ENCODE data around the gene AOAH.

The AOAH gene

DNA sequence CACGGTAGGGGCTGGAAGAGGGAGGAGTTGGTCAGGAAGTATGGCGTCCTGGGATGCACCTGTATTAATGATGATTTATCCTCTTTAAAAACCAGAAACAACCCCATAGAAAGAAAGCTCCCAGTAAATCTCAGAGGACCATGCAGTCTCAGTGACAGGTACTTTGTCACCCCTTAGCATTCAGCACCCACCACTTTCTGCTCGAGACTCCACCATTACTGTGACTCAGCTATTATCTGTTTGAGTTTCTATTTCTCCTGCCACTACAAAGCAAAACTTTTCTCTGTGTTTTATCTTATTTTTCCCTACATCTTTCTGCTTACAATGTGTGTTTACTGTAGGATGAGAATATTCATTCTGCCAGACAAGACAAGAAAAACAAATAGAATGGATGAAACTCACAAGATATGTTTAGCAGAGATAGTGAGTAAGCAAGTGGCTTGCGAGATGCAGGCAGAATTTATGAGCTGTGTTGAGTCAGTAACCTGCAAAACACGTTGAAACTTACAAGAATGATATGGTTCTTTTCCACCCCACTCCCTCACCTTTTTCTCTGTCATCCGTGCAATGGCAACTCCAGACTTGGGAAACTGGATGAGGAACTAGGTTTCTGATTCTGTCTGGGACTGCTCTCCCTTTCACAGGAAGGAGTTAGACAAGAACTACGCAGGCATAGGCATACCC, 127.1 kb downstream of the AOAH start:
- H3K4me3 ChIP-seq (ENCODE audit: control insufficient read depth in 1 of 7, extremely low read depth in 1 of 7, insufficient read depth in 4 of 7, low read depth in 2 of 7, low read length in 6 of 7) = no peak overlapping the region
- peaks cover 0 to 4% (median 0%) of the 10 kb centered on the region in 5 experiments for H3K9me3 ChIP-seq (ENCODE audit: control extremely low read depth in 1 of 5, control insufficient read depth in 4 of 5, insufficient read depth in 2 of 5, low read depth in 1 of 5, low read length in 4 of 5)
- no peaks in the 10 kb centered on the region for H3K27me3 ChIP-seq (replicated peaks in 2 of 5; ENCODE audit: control insufficient read depth in 4 of 5, insufficient read depth in 5 of 5, low read length in 4 of 5)
- POLR2A ChIA-PET = no interaction called here
- peak in 1 of 3 donors; percentile 10 for DNase-seq
- CTCF ChIA-PET = no interaction called here
- no peak overlapping the region for H3K27ac ChIP-seq (ENCODE audit: insufficient read depth in 1 of 2, low read depth in 1 of 2, low read length in 2 of 2, poor library complexity in 1 of 2, severe bottlenecking in 2 of 2)
- H3K36me3 ChIP-seq (ENCODE audit: control insufficient read depth in 4 of 4, insufficient read depth in 4 of 4, low read length in 3 of 4) = peaks cover 0 to 16% (median 5%) of the 10 kb centered on the region in 4 experiments
- H3K4me1 ChIP-seq (ENCODE audit: control extremely low read depth in 1 of 4, control insufficient read depth in 4 of 4, insufficient read depth in 4 of 4, low read length in 3 of 4) = peaks cover 0 to 14% (median 6%) of the 10 kb centered on the region in 4 experiments
- 78% methylated on average over 3 of the region's 7 CpGs for WGBS (ENCODE audit: insufficient coverage)

DNA sequence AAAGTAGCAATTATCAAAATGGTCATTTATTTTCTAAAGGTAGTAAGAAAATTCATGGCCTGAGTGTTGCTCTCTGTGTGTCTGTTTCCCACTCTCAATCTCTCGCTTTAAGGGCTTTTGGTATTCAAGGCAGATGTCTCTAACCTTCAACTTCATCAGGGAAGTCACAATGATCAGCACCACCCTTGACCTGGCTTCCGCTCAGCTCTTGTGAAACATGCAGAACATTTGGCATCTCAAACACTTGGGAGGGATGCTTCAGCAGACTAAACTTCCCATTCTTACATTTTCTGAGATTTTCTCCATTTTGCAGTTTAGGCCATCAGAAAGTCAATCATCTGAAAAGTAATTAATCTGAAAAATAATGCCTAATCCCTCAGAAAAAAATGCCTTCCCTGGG, 129.8 kb downstream of the AOAH start:
- H3K36me3 ChIP-seq (ENCODE audit: control insufficient read depth in 4 of 4, insufficient read depth in 4 of 4, low read length in 3 of 4) = peaks cover 0 to 25% (median 9%) of the 10 kb centered on the region in 4 experiments
- no peaks in the 10 kb centered on the region for H3K27me3 ChIP-seq (replicated peaks in 2 of 5; ENCODE audit: control insufficient read depth in 4 of 5, insufficient read depth in 5 of 5, low read length in 4 of 5)
- no peak for DNase-seq
- ChIA-PET CTCF (interaction anchor here (1.1 kb wide), 1 partner anchor 11 kb away, joined by 3 read pairs; no protein-coding TSS in a partner anchor), POLR2A (interaction anchor here (0.6 kb wide), 1 partner anchor 20 kb away, joined by 4 read pairs; no protein-coding TSS in a partner anchor)
- peaks cover 0 to 3% (median 0%) of the 10 kb centered on the region in 4 experiments for H3K4me1 ChIP-seq (ENCODE audit: control extremely low read depth in 1 of 4, control insufficient read depth in 4 of 4, insufficient read depth in 4 of 4, low read length in 3 of 4)
- peak overlapping the region in 1 of 7 experiments; percentile 37 for H3K4me3 ChIP-seq (ENCODE audit: control insufficient read depth in 1 of 7, extremely low read depth in 1 of 7, insufficient read depth in 4 of 7, low read depth in 2 of 7, low read length in 6 of 7)
- H3K9me3 ChIP-seq (ENCODE audit: control extremely low read depth in 1 of 5, control insufficient read depth in 4 of 5, insufficient read depth in 2 of 5, low read depth in 1 of 5, low read length in 4 of 5) = peaks cover 0 to 10% (median 3%) of the 10 kb centered on the region in 5 experiments
- WGBS (ENCODE audit: insufficient coverage) = 100% methylated on average over 1 of the region's 2 CpGs
- H3K27ac ChIP-seq (ENCODE audit: insufficient read depth in 1 of 2, low read depth in 1 of 2, low read length in 2 of 2, poor library complexity in 1 of 2, severe bottlenecking in 2 of 2) = no peak overlapping the region

DNA sequence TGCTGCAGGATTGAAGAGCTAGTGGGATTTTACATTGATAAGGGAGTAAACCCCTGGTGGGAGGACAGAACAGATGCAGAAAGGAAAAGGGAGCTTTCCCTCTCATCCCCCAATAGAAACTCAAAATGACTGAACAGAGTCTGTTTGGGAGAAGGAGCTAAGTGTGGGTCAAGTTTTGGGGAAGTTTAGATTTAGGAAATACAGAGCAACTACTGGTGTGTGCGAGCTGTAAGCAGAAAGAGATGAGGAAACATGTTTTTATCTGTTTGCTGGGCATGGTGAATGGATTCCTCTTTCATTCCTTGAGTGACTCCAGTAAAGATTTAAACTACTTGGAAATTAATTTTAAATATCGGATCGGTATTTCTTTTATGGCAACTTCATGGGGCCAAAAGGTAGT, 132.7 kb downstream of the AOAH start:
- no CpG with 5 or more reads among the region's 3 CpGs for WGBS (ENCODE audit: insufficient coverage)
- CTCF ChIA-PET = interaction anchor here (1.0 to 1.6 kb wide), 2 partner anchors 10 to 14 kb away, joined by 3 to 4 read pairs; no protein-coding TSS in a partner anchor
- Histone ChIP-seq H3K4me3 (ENCODE audit: control insufficient read depth in 1 of 7, extremely low read depth in 1 of 7, insufficient read depth in 4 of 7, low read depth in 2 of 7, low read length in 6 of 7) (peak overlapping the region in 1 of 7 experiments; percentile 37), H3K4me1 (ENCODE audit: control extremely low read depth in 1 of 4, control insufficient read depth in 4 of 4, insufficient read depth in 4 of 4, low read length in 3 of 4) (no peaks in the 10 kb centered on the region), H3K27ac (ENCODE audit: insufficient read depth in 1 of 2, low read depth in 1 of 2, low read length in 2 of 2, poor library complexity in 1 of 2, severe bottlenecking in 2 of 2) (no peak overlapping the region), H3K9me3 (ENCODE audit: control extremely low read depth in 1 of 5, control insufficient read depth in 4 of 5, insufficient read depth in 2 of 5, low read depth in 1 of 5, low read length in 4 of 5) (peaks cover 0 to 10% (median 3%) of the 10 kb centered on the region in 5 experiments), H3K27me3 (replicated peaks in 2 of 5; ENCODE audit: control insufficient read depth in 4 of 5, insufficient read depth in 5 of 5, low read length in 4 of 5) (no peaks in the 10 kb centered on the region), H3K36me3 (ENCODE audit: control insufficient read depth in 4 of 4, insufficient read depth in 4 of 4, low read length in 3 of 4) (peaks cover 0 to 25% (median 9%) of the 10 kb centered on the region in 4 experiments)
- POLR2A ChIA-PET = interaction anchor here (0.6 kb wide), 1 partner anchor 856 kb away, joined by 4 read pairs; no protein-coding TSS in a partner anchor
- DNase-seq = no peak

DNA sequence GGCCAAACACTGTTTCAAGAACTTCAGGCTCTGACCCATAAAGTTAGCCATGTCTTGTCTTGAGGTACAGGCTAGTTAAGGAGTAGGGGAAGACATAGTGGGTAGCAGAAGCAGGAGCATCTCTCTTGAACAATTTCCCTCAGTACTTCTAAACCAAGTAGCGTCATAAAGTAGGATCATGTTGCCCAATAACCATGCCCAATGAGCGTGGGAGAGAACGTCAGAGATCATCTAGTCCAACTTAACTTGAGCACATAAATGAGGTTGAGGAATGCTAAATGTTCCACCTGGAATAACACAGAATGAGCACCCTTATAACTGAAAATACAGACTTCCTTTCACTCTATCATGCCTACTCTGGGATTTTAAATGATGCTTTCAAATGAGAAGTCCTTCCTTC, 134.9 kb downstream of the AOAH start:
- peaks cover 0 to 25% (median 9%) of the 10 kb centered on the region in 4 experiments for H3K36me3 ChIP-seq (ENCODE audit: control insufficient read depth in 4 of 4, insufficient read depth in 4 of 4, low read length in 3 of 4)
- POLR2A ChIA-PET = no interaction called here
- WGBS (ENCODE audit: insufficient coverage) = 94% methylated on average over 2 of the region's 3 CpGs
- DNase-seq = no peak
- peaks cover 0 to 10% (median 3%) of the 10 kb centered on the region in 5 experiments for H3K9me3 ChIP-seq (ENCODE audit: control extremely low read depth in 1 of 5, control insufficient read depth in 4 of 5, insufficient read depth in 2 of 5, low read depth in 1 of 5, low read length in 4 of 5)
- H3K4me1 ChIP-seq (ENCODE audit: control extremely low read depth in 1 of 4, control insufficient read depth in 4 of 4, insufficient read depth in 4 of 4, low read length in 3 of 4) = no peaks in the 10 kb centered on the region
- no peak overlapping the region for H3K27ac ChIP-seq (ENCODE audit: insufficient read depth in 1 of 2, low read depth in 1 of 2, low read length in 2 of 2, poor library complexity in 1 of 2, severe bottlenecking in 2 of 2)
- no peaks in the 10 kb centered on the region for H3K27me3 ChIP-seq (replicated peaks in 2 of 5; ENCODE audit: control insufficient read depth in 4 of 5, insufficient read depth in 5 of 5, low read length in 4 of 5)
- H3K4me3 ChIP-seq (ENCODE audit: control insufficient read depth in 1 of 7, extremely low read depth in 1 of 7, insufficient read depth in 4 of 7, low read depth in 2 of 7, low read length in 6 of 7) = no peak overlapping the region
- CTCF ChIA-PET = no interaction called here

DNA sequence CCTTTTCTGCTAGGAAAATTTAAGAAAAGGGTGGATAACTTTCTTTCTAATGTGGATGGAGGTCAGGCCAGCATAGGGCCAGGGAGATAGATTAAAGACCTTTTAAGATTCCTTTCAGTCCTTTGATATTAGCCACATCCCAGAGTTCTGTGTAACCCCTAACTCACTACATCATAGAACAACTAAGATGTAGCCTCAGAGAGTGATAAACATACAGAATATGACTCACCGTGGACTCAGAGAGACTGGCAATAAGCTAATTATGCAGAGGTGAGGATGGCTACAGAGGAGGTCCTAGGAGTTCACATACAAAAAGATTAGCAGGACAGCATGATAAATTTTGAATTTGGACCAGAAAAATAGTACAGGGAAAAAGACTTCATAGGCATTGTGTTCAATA, 141.0 kb downstream of the AOAH start:
- H3K36me3 ChIP-seq (ENCODE audit: control insufficient read depth in 4 of 4, insufficient read depth in 4 of 4, low read length in 3 of 4) = peaks cover 0 to 5% (median 3%) of the 10 kb centered on the region in 4 experiments
- POLR2A ChIA-PET = interaction anchor here (0.5 kb wide), 1 partner anchor 17 kb away, joined by 3 read pairs; no protein-coding TSS in a partner anchor

DNA sequence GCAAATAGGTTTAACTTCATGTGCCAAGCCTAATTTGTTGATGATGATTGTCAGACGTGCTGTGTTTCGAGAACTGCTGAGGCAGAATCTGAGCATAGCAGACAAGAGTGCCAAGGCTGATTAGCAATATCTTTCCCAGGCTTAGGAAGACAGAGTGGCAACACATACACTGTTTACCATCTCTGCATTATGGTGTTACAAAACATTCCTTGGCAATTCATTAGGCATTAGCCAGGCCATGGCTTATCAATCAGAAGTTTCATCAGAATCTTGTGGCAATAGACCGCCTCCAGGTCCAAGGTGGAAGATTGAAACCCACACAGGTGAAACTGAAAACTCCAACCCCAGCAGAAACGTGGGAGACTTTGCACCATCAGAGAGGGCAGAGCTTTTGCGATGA, 148.5 kb downstream of the AOAH start:
- peaks cover 6 to 22% (median 8%) of the 10 kb centered on the region in 4 experiments for H3K4me1 ChIP-seq (ENCODE audit: control extremely low read depth in 1 of 4, control insufficient read depth in 4 of 4, insufficient read depth in 4 of 4, low read length in 3 of 4)
- ChIA-PET CTCF (interaction anchor here (1.1 to 1.7 kb wide), 2 partner anchors 10 to 29 kb away, joined by 3 to 6 read pairs; no protein-coding TSS in a partner anchor), POLR2A (interaction anchor here (0.6 kb wide), 1 partner anchor 47 kb away, joined by 3 read pairs; no protein-coding TSS in a partner anchor)
- no peaks in the 10 kb centered on the region for H3K27me3 ChIP-seq (replicated peaks in 2 of 5; ENCODE audit: control insufficient read depth in 4 of 5, insufficient read depth in 5 of 5, low read length in 4 of 5)
- peaks cover 0 to 13% (median 7%) of the 10 kb centered on the region in 4 experiments for H3K36me3 ChIP-seq (ENCODE audit: control insufficient read depth in 4 of 4, insufficient read depth in 4 of 4, low read length in 3 of 4)
- H3K27ac ChIP-seq (ENCODE audit: insufficient read depth in 1 of 2, low read depth in 1 of 2, low read length in 2 of 2, poor library complexity in 1 of 2, severe bottlenecking in 2 of 2) = no peak overlapping the region
- no peak for DNase-seq
- WGBS (ENCODE audit: insufficient coverage) = 93% methylated on average over 3 of the region's 5 CpGs
- H3K9me3 ChIP-seq (ENCODE audit: control extremely low read depth in 1 of 5, control insufficient read depth in 4 of 5, insufficient read depth in 2 of 5, low read depth in 1 of 5, low read length in 4 of 5) = peaks cover 0 to 17% (median 5%) of the 10 kb centered on the region in 5 experiments
- H3K4me3 ChIP-seq (ENCODE audit: control insufficient read depth in 1 of 7, extremely low read depth in 1 of 7, insufficient read depth in 4 of 7, low read depth in 2 of 7, low read length in 6 of 7) = no peak overlapping the region

More for the DNA sequence above, 141.0 kb downstream of the AOAH start:
- WGBS (ENCODE audit: insufficient coverage) = 100% methylated on average over 1 of the region's 1 CpG
- Histone ChIP-seq H3K27me3 (replicated peaks in 2 of 5; ENCODE audit: control insufficient read depth in 4 of 5, insufficient read depth in 5 of 5, low read length in 4 of 5) (no peaks in the 10 kb centered on the region), H3K4me3 (ENCODE audit: control insufficient read depth in 1 of 7, extremely low read depth in 1 of 7, insufficient read depth in 4 of 7, low read depth in 2 of 7, low read length in 6 of 7) (no peak overlapping the region), H3K9me3 (ENCODE audit: control extremely low read depth in 1 of 5, control insufficient read depth in 4 of 5, insufficient read depth in 2 of 5, low read depth in 1 of 5, low read length in 4 of 5) (peaks cover 0 to 12% (median 2%) of the 10 kb centered on the region in 5 experiments), H3K4me1 (ENCODE audit: control extremely low read depth in 1 of 4, control insufficient read depth in 4 of 4, insufficient read depth in 4 of 4, low read length in 3 of 4) (no peaks in the 10 kb centered on the region), H3K27ac (ENCODE audit: insufficient read depth in 1 of 2, low read depth in 1 of 2, low read length in 2 of 2, poor library complexity in 1 of 2, severe bottlenecking in 2 of 2) (no peak overlapping the region)
- CTCF ChIA-PET = interaction anchor here (1.2 to 1.4 kb wide), 2 partner anchors 12 to 21 kb away, joined by 3 to 4 read pairs; no protein-coding TSS in a partner anchor
- DNase-seq = no peak

DNA sequence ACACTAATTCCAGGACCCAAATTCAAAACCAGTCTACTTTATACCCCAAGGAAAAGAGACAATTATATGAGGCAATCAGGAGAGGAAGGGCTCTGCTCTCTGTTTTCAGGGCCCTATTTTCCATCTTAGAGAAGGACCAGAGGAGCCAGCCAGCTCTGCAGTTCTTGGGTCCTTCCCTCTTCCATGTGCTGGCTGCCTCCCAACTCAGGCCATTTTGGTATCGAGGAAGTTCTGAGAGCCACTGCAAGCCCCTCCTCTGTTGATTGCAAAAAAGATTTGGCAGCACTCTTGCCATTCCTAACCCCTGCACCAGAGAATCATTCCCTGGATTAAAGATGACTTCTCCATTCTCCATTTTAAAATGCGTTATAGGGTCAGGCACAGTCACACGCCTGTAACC, 151.2 kb downstream of the AOAH start:
- WGBS (ENCODE audit: insufficient coverage) = 93% methylated on average over 3 of the region's 3 CpGs
- Histone ChIP-seq H3K9me3 (ENCODE audit: control extremely low read depth in 1 of 5, control insufficient read depth in 4 of 5, insufficient read depth in 2 of 5, low read depth in 1 of 5, low read length in 4 of 5) (peaks cover 0 to 9% (median 5%) of the 10 kb centered on the region in 5 experiments), H3K36me3 (ENCODE audit: control insufficient read depth in 4 of 4, insufficient read depth in 4 of 4, low read length in 3 of 4) (peaks cover 0 to 9% (median 4%) of the 10 kb centered on the region in 4 experiments), H3K27me3 (replicated peaks in 2 of 5; ENCODE audit: control insufficient read depth in 4 of 5, insufficient read depth in 5 of 5, low read length in 4 of 5) (no peaks in the 10 kb centered on the region), H3K4me1 (ENCODE audit: control extremely low read depth in 1 of 4, control insufficient read depth in 4 of 4, insufficient read depth in 4 of 4, low read length in 3 of 4) (peaks cover 17 to 43% (median 20%) of the 10 kb centered on the region in 4 experiments), H3K27ac (ENCODE audit: insufficient read depth in 1 of 2, low read depth in 1 of 2, low read length in 2 of 2, poor library complexity in 1 of 2, severe bottlenecking in 2 of 2) (no peak overlapping the region), H3K4me3 (ENCODE audit: control insufficient read depth in 1 of 7, extremely low read depth in 1 of 7, insufficient read depth in 4 of 7, low read depth in 2 of 7, low read length in 6 of 7) (no peak overlapping the region)
- no peak for DNase-seq
- POLR2A ChIA-PET = no interaction called here
- CTCF ChIA-PET = interaction anchor here (1.5 to 2.1 kb wide), 2 partner anchors 8 to 98 kb away, joined by 4 to 9 read pairs; no protein-coding TSS in a partner anchor
